GM23338 (cell line): Measurements from ENCODE around the gene GRIK4. TPM values are rescaled to one million over a fixed set of nuclear protein-coding genes. Genes with fewer than 3 reads are reported as not detected.

Source experiments
- ATAC-seq: fragments of 200-7000 bp; cut with Tn5 transposase; 3 replicates; pipeline ENCODE4 v1.9.1; 2020
- DNase-seq: peaks from one replicate; pipeline ENCODE4 v3.0.0-alpha.2; 2015; ENCODE audit warnings: low spot score
- H2AFZ ChIP-seq: fragments of 200-600 bp; sonication (generic); 2 replicates; pipeline ENCODE4 v1.8.0; 2016; ENCODE audit warnings: antibody characterized with exemption, mild to moderate bottlenecking, moderate library complexity
- H3F3A ChIP-seq: fragments of 200-600 bp; sonication (generic); replicated peaks from 2 replicates; pipeline ENCODE4 v1.8.0; 2017; ENCODE audit warnings: antibody characterized with exemption, mixed run types, low read depth
- H3K27ac ChIP-seq: fragments of 200-600 bp; sonication (generic); 2 replicates; pipeline ENCODE4 v1.6.1; 2016; ENCODE audit warnings: low read depth
- H3K27me3 ChIP-seq: fragments of 200-600 bp; sonication (generic); 2 replicates; pipeline ENCODE4 v1.8.0; 2016; ENCODE audit warnings: mild to moderate bottlenecking, mixed run types, moderate library complexity; ENCODE audit not compliant: insufficient read depth
- H3K36me3 ChIP-seq: fragments of 200-600 bp; sonication (generic); 2 replicates; pipeline ENCODE4 v1.8.0; 2016; ENCODE audit warnings: mild to moderate bottlenecking; ENCODE audit not compliant: insufficient read depth
- H3K4me1 ChIP-seq: fragments of 200-600 bp; sonication (generic); 2 replicates; pipeline ENCODE4 v1.8.0; 2016; ENCODE audit warnings: mild to moderate bottlenecking, moderate library complexity; ENCODE audit not compliant: insufficient read depth
- H3K4me2 ChIP-seq: fragments of 200-600 bp; sonication (generic); 2 replicates; pipeline ENCODE4 v1.7.1; 2017; ENCODE audit warnings: mixed run types
- H3K4me3 ChIP-seq: fragments of 200-600 bp; sonication (generic); 2 replicates; pipeline ENCODE4 v1.6.1; 2016; ENCODE audit warnings: mixed run types
- H3K79me2 ChIP-seq: fragments of 200-600 bp; sonication (generic); replicated peaks from 2 replicates; pipeline ENCODE4 v1.8.0; 2017; ENCODE audit warnings: mild to moderate bottlenecking; ENCODE audit not compliant: insufficient read depth
- H3K9me2 ChIP-seq: fragments of 200-600 bp; sonication (generic); 2 replicates; pipeline ENCODE4 v1.8.0; 2017; ENCODE audit not compliant: insufficient read depth
- H4K20me1 ChIP-seq: fragments of 200-600 bp; sonication (generic); replicated peaks from 2 replicates; pipeline ENCODE4 v1.8.0; 2017; ENCODE audit warnings: mild to moderate bottlenecking; ENCODE audit not compliant: insufficient read depth
- H3K27ac Mint-ChIP-seq: 2 replicates; pipeline ENCODE4 v1.8.0; 2020; ENCODE audit warnings: inconsistent platforms, mild to moderate bottlenecking, moderate library complexity, mixed read lengths
- H3K27me3 Mint-ChIP-seq: 3 replicates; pipeline ENCODE4 v1.8.0; 2022; ENCODE audit warnings: low read depth, mild to moderate bottlenecking, moderate library complexity, mixed read lengths, inconsistent platforms; ENCODE audit not compliant: insufficient read depth, poor library complexity
- H3K36me3 Mint-ChIP-seq: 3 replicates; pipeline ENCODE4 v1.8.0; 2021; ENCODE audit warnings: low read depth, mild to moderate bottlenecking, inconsistent platforms, moderate library complexity, mixed read lengths
- H3K4me1 Mint-ChIP-seq: 3 replicates; pipeline ENCODE4 v1.8.0; 2020; ENCODE audit warnings: mild to moderate bottlenecking, inconsistent platforms, mixed read lengths
- H3K4me3 Mint-ChIP-seq: 3 replicates; pipeline ENCODE4 v1.8.0; 2021; ENCODE audit warnings: moderate library complexity, mild to moderate bottlenecking, inconsistent platforms, mixed read lengths
- H3K9me3 Mint-ChIP-seq: 3 replicates; pipeline ENCODE4 v1.8.0; 2020; ENCODE audit warnings: moderate library complexity, mild to moderate bottlenecking, inconsistent platforms, mixed read lengths
- CREB1 ChIP-seq: fragments of 250-450 bp; sonication (Bioruptor Pico); IDR thresholded peaks from 2 replicates; pipeline ENCODE4 v1.5.0; 2020; ENCODE audit warnings: low read depth, mild to moderate bottlenecking, moderate library complexity
- EZH2 ChIP-seq: fragments of 200-600 bp; sonication (generic); IDR thresholded peaks from one replicate; pipeline ENCODE4 v1.8.0; 2017; ENCODE audit warnings: antibody characterized with exemption, mild to moderate bottlenecking, low read depth; ENCODE audit not compliant: unreplicated experiment
- STAT1 ChIP-seq: IDR thresholded peaks from one replicate; pipeline ENCODE4 v1.6.1; 2016; ENCODE audit warnings: antibody characterized with exemption; ENCODE audit not compliant: unreplicated experiment
- ZNF114 ChIP-seq: fragments of 250-450 bp; sonication (Bioruptor Pico); IDR thresholded peaks from 2 replicates; pipeline ENCODE4 v1.5.0; 2020; ENCODE audit warnings: mild to moderate bottlenecking, moderate library complexity
- polyA plus RNA-seq: library from polyadenylated mRNA; unstranded; fragments of >200 nt; fragmentation: Nextera tagmentation; extraction: Ambion mirVana; gene quantifications from 2 replicates; pipeline ENCODE4 v1.2.1, GENCODE V29; 2016
- total RNA-seq: library from RNA; depleted of rRNA; stranded (reverse); fragments of >200 nt; shearing (Covaris generic); gene quantifications from 2 replicates; pipeline ENCODE4 v1.2.3, GENCODE V29; 2014
- TF ChIP-seq, protein P1 (sequence below): IDR thresholded peaks from one replicate; pipeline ENCODE4 v1.6.1; 2018; ENCODE audit warnings: antibody characterized with exemption; ENCODE audit not compliant: unreplicated experiment
- TF ChIP-seq, protein P2 (sequence below): IDR thresholded peaks from 2 replicates; pipeline ENCODE4 v1.6.1; 2016; ENCODE audit warnings: antibody characterized with exemption
- TF ChIP-seq, protein P3 (sequence below), 2 experiments: fragments of 200-600 bp in 1 of 2; sonication (generic) in 1 of 2; conservative IDR thresholded peaks; 2 replicates each; pipeline versions ENCODE4 v1.5.1 to v1.6.1; 2016 to 2017; ENCODE audit warnings: antibody characterized with exemption in 2 of 2, low read depth in 2 of 2, mild to moderate bottlenecking in 2 of 2, moderate library complexity in 1 of 2

The GRIK4 gene
- total and polyA plus RNA-seq, 2 experiments from 2014 or later: 0.63 to 2.2 TPM

DNA sequence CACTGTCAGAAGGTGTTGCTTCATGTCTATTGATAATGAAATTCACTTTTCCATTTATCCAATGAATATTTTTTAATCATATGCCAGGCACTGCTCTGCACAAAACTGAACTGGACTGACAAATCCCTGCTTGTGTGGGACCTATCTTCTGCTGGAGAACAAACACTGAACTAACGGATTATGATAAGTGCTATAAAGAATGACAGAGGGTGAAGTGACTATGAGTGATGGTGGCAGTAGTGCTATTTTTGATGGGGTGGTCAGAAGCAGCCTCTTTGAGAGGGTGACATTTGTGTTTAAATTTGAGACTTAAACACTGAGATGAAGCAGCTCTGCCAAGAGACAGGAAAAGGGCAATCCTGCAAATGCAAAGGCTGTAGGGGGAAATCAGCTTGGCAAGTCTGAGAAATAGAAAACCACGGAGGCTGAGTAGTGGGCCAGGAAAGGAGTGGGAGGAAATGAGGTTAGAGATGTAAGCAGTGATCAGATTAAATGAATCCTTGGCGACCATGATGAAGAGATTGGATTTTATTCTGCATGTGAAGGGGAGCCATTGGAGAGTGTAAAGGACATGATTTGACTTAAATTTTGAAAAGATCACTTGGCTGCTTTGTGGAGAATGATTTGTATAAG, 518.4 kb downstream of the GRIK4 start (continued):
- TF ChIP-seq, protein P1, sequence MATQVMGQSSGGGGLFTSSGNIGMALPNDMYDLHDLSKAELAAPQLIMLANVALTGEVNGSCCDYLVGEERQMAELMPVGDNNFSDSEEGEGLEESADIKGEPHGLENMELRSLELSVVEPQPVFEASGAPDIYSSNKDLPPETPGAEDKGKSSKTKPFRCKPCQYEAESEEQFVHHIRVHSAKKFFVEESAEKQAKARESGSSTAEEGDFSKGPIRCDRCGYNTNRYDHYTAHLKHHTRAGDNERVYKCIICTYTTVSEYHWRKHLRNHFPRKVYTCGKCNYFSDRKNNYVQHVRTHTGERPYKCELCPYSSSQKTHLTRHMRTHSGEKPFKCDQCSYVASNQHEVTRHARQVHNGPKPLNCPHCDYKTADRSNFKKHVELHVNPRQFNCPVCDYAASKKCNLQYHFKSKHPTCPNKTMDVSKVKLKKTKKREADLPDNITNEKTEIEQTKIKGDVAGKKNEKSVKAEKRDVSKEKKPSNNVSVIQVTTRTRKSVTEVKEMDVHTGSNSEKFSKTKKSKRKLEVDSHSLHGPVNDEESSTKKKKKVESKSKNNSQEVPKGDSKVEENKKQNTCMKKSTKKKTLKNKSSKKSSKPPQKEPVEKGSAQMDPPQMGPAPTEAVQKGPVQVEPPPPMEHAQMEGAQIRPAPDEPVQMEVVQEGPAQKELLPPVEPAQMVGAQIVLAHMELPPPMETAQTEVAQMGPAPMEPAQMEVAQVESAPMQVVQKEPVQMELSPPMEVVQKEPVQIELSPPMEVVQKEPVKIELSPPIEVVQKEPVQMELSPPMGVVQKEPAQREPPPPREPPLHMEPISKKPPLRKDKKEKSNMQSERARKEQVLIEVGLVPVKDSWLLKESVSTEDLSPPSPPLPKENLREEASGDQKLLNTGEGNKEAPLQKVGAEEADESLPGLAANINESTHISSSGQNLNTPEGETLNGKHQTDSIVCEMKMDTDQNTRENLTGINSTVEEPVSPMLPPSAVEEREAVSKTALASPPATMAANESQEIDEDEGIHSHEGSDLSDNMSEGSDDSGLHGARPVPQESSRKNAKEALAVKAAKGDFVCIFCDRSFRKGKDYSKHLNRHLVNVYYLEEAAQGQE: no peak
- TF ChIP-seq CREB1 (CRISPR knock-in tag): no peak

DNA sequence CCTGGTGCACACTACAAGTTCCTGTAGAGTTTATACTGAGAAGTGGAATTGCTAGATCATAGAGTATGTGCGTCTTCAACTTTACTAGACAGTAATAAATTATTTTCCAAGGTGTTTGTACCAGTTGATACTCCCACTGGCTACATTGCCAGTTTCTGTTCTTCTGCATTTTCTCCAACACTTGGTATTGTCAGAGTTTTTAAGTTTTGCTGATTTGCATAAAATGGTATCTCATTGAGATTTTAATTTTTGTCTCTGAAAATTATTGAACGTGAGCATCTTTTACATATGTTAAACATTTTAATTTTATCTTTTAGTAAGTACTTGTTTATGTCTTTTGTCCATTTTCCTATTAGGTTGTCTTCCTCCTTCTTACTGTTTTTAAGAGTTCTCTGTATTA, 519.6 kb downstream of the GRIK4 start:
- Histone ChIP-seq H3F3A (no peaks in the 10 kb centered on the region), H3K79me2 (peaks cover 71% of the 10 kb centered on the region), H3K4me3 (no peak overlapping the region), H3K9me2 (no peaks in the 10 kb centered on the region), H3K27me3 (no peaks in the 10 kb centered on the region), H3K4me1 (peaks cover 1% of the 10 kb centered on the region; the same call in 1 of the 2 replicates), H2AFZ (no peak overlapping the region), H4K20me1 (peaks cover 10% of the 10 kb centered on the region; the same call in 1 of the 2 replicates), H3K4me2 (no peak overlapping the region), H3K36me3 (no peaks in the 10 kb centered on the region), H3K27ac (no peak overlapping the region)
- Mint-ChIP-seq H3K36me3 (no peaks in the 10 kb centered on the region), H3K27ac (no peak overlapping the region), H3K4me3 (no peak overlapping the region), H3K4me1 (peaks cover 14% of the 10 kb centered on the region), H3K27me3 (peaks cover 2% of the 10 kb centered on the region), H3K9me3 (no peaks in the 10 kb centered on the region)
- ATAC-seq (no peak), DNase-seq (no peak)
- TF ChIP-seq, protein P2, sequence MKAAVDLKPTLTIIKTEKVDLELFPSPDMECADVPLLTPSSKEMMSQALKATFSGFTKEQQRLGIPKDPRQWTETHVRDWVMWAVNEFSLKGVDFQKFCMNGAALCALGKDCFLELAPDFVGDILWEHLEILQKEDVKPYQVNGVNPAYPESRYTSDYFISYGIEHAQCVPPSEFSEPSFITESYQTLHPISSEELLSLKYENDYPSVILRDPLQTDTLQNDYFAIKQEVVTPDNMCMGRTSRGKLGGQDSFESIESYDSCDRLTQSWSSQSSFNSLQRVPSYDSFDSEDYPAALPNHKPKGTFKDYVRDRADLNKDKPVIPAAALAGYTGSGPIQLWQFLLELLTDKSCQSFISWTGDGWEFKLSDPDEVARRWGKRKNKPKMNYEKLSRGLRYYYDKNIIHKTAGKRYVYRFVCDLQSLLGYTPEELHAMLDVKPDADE: no peak
- TF ChIP-seq, protein P1: no peak
- TF ChIP-seq STAT1 (no peak), ZNF114 (CRISPR knock-in tag) (no peak), EZH2 (no peak)
- TF ChIP-seq, protein P3, sequence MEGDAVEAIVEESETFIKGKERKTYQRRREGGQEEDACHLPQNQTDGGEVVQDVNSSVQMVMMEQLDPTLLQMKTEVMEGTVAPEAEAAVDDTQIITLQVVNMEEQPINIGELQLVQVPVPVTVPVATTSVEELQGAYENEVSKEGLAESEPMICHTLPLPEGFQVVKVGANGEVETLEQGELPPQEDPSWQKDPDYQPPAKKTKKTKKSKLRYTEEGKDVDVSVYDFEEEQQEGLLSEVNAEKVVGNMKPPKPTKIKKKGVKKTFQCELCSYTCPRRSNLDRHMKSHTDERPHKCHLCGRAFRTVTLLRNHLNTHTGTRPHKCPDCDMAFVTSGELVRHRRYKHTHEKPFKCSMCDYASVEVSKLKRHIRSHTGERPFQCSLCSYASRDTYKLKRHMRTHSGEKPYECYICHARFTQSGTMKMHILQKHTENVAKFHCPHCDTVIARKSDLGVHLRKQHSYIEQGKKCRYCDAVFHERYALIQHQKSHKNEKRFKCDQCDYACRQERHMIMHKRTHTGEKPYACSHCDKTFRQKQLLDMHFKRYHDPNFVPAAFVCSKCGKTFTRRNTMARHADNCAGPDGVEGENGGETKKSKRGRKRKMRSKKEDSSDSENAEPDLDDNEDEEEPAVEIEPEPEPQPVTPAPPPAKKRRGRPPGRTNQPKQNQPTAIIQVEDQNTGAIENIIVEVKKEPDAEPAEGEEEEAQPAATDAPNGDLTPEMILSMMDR (conservative IDR thresholded peaks at IDR 0.05; ENCODE audit: low read depth in 2 of 2): no peak
